Fibroblast of lung (primary cell): ENCODE data around the gene COL9A2. TPM values are rescaled to one million over a fixed set of nuclear protein-coding genes. Genes with fewer than 3 reads are reported as not detected.

Experiments
- DNase-seq, 2 donors: peaks; one replicate each; pipeline versions ENCODE4 v3.0.0 to v3.0.0-alpha.2; 2010; ENCODE audit warnings: low read depth in 2 of 2
- H2AFZ ChIP-seq: 2 replicates; pipeline ENCODE4 v1.5.1; 2012; ENCODE audit warnings: low read length, control low read depth, inconsistent platforms
- H3K27ac ChIP-seq: 2 replicates; pipeline ENCODE4 v1.5.1; 2011; ENCODE audit warnings: low read length, control low read depth; ENCODE audit not compliant: insufficient read depth
- H3K27me3 ChIP-seq: 2 replicates; pipeline ENCODE4 v1.5.1; 2011; ENCODE audit warnings: mild to moderate bottlenecking, low read length; ENCODE audit not compliant: control insufficient read depth, insufficient read depth
- H3K36me3 ChIP-seq: 2 replicates; pipeline ENCODE4 v1.5.1; 2011; ENCODE audit warnings: low read length; ENCODE audit not compliant: control insufficient read depth, insufficient read depth
- H3K4me1 ChIP-seq: 2 replicates; pipeline ENCODE4 v1.5.1; 2011; ENCODE audit warnings: low read length; ENCODE audit not compliant: control insufficient read depth, insufficient read depth; ENCODE audit errors: extremely low read depth
- H3K4me2 ChIP-seq: 2 replicates; pipeline ENCODE4 v1.5.1; 2011; ENCODE audit warnings: low read length, control low read depth; ENCODE audit not compliant: insufficient read depth; ENCODE audit errors: extremely low read depth
- H3K4me3 ChIP-seq, 4 experiments: fragments of 200-600 bp in 1 of 4; sonication (generic) in 1 of 4; replicated peaks in 1 of 4; 2 replicates each; pipeline ENCODE4 v1.5.1; 2011 to 2016; ENCODE audit warnings: low read length in 4 of 4, low read depth in 3 of 4, mild to moderate bottlenecking in 3 of 4, control low read depth in 2 of 4, inconsistent platforms in 1 of 4, mixed read lengths in 1 of 4; ENCODE audit not compliant: insufficient read depth in 1 of 4; ENCODE audit errors: control extremely low read depth in 1 of 4
- H3K79me2 ChIP-seq: 2 replicates; pipeline ENCODE4 v1.5.1; 2012; ENCODE audit warnings: mild to moderate bottlenecking, low read length, inconsistent platforms; ENCODE audit not compliant: control insufficient read depth, insufficient read depth
- H3K9ac ChIP-seq: 2 replicates; pipeline ENCODE4 v1.5.1; 2011; ENCODE audit warnings: mild to moderate bottlenecking, low read length, control low read depth; ENCODE audit not compliant: insufficient read depth
- H3K9me3 ChIP-seq: 2 replicates; pipeline ENCODE4 v1.5.1; 2012; ENCODE audit warnings: low read depth, low read length; ENCODE audit not compliant: control insufficient read depth, insufficient read depth
- H4K20me1 ChIP-seq: 2 replicates; pipeline ENCODE4 v1.5.1; 2011; ENCODE audit warnings: low read length; ENCODE audit not compliant: control insufficient read depth, insufficient read depth; ENCODE audit errors: extremely low read depth
- EZH2 ChIP-seq: IDR thresholded peaks from 2 replicates; pipeline ENCODE4 v1.5.1; 2012; ENCODE audit warnings: low read length, control low read depth, mild to moderate bottlenecking; ENCODE audit errors: missing control alignments
- polyA plus RNA-seq, 2 donors: library from polyadenylated mRNA; depleted of rRNA in 1 of 2; stranded (reverse) in 1 of 2; unstranded in 1 of 2; fragments of >200 nt; gene quantifications; 2 replicates each; pipeline ENCODE4 v1.2.1, GENCODE V29; 2011 to 2012; ENCODE audit warnings: missing spikeins in 1 of 2
- total RNA-seq: library from RNA; depleted of rRNA; stranded (reverse); fragments of >200 nt; gene quantifications from 2 replicates; pipeline ENCODE4 v1.2.1, GENCODE V29; 2014
- TF ChIP-seq, protein P1 (sequence below), 2 donors: IDR thresholded peaks in 1 of 2; conservative IDR thresholded peaks in 1 of 2; 1 replicate in 1 of 2; 2 replicates in 1 of 2; pipeline ENCODE4 v1.5.1; 2011 to 2012; ENCODE audit warnings: low read length in 2 of 2, control low read depth in 1 of 2, inconsistent platforms in 1 of 2, low read depth in 1 of 2, mild to moderate bottlenecking in 1 of 2

COL9A2 gene
- total and polyA plus RNA-seq, 2 donors (not counting 1 experiment from before 2014, with no cell fraction given), result 1.3 to 2.8 TPM

DNA sequence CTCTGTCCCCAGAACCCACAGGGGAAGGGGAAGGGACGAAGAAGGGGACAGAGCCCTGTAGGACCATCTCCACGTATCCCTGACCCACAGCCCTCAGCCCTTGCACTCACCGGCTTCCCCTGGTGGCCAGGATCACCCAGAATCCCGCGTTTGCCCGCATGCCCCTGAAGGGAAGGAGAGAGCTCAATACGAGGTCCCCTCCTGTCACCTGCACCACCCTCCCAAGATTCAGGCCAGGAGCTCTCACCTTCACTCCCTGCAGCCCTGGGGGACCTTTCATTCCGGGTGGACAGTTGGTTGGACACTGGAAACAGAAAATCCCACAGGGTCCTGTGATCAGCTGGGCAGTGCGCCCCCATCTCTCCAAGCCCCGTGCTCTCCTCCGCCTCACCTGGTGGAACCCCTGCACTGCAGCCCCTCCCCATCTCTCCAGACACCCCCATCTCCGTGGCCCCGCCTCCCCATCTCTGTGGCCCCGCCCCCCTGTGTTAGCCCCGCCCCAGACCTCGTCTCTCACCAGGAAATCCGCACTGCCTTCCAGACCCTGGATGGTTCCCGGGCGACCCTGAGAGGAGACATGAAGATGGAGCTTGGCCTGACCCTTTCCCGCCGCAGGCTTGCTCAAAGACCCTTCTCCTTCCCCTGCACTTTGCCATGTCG lies 6.0 kb downstream of the COL9A2 start:
- TF ChIP-seq EZH2, result no peak
- TF ChIP-seq, protein P1, sequence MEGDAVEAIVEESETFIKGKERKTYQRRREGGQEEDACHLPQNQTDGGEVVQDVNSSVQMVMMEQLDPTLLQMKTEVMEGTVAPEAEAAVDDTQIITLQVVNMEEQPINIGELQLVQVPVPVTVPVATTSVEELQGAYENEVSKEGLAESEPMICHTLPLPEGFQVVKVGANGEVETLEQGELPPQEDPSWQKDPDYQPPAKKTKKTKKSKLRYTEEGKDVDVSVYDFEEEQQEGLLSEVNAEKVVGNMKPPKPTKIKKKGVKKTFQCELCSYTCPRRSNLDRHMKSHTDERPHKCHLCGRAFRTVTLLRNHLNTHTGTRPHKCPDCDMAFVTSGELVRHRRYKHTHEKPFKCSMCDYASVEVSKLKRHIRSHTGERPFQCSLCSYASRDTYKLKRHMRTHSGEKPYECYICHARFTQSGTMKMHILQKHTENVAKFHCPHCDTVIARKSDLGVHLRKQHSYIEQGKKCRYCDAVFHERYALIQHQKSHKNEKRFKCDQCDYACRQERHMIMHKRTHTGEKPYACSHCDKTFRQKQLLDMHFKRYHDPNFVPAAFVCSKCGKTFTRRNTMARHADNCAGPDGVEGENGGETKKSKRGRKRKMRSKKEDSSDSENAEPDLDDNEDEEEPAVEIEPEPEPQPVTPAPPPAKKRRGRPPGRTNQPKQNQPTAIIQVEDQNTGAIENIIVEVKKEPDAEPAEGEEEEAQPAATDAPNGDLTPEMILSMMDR (conservative IDR thresholded peaks at IDR 0.05 in 1 of 2, IDR thresholded peaks at IDR 0.05 in 1 of 2; ENCODE audit: low read depth in 1 of 2, low read length in 2 of 2), result no peak
- no peak for DNase-seq
- no peak overlapping the region for H3K27ac ChIP-seq
- no peaks in the 10 kb centered on the region for H3K36me3 ChIP-seq
- H4K20me1 ChIP-seq, result no peaks in the 10 kb centered on the region
- no peak overlapping the region for H3K4me3 ChIP-seq
- H3K79me2 ChIP-seq, result no peaks in the 10 kb centered on the region
- H3K9me3 ChIP-seq, result no peaks in the 10 kb centered on the region
- H2AFZ ChIP-seq, result no peak overlapping the region
- H3K4me2 ChIP-seq, result no peak overlapping the region
- H3K9ac ChIP-seq, result no peak overlapping the region
- peaks cover 7% of the 10 kb centered on the region for H3K27me3 ChIP-seq
- peaks cover 4% of the 10 kb centered on the region for H3K4me1 ChIP-seq

DNA sequence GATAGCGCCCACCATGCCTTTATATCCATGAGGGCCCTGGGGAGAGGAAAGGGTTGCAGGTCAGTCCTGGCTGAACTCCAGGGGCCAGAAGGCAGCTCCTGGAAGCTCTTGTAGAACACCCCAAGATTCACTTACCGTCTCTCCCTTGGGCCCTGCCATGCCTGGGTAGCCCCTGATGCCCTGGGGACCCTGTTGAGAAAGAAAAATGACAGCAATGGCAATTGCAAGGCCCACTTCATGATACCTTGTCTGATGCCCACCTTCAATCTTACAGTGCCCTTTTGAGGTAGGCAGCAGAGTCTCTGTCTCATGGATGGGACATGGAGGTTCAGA lies 7.0 kb downstream of the COL9A2 start:
- Histone ChIP-seq H3K36me3 (no peaks in the 10 kb centered on the region), H3K79me2 (no peaks in the 10 kb centered on the region), H3K27me3 (no peaks in the 10 kb centered on the region), H3K27ac (no peak overlapping the region), H3K9me3 (no peaks in the 10 kb centered on the region), H3K4me1 (peaks cover 4% of the 10 kb centered on the region), H4K20me1 (no peaks in the 10 kb centered on the region), H2AFZ (no peak overlapping the region), H3K4me2 (no peak overlapping the region), H3K9ac (no peak overlapping the region), H3K4me3 (no peak overlapping the region)
- TF ChIP-seq, protein P1 (conservative IDR thresholded peaks at IDR 0.05 in 1 of 2, IDR thresholded peaks at IDR 0.05 in 1 of 2; ENCODE audit: low read depth in 1 of 2, low read length in 2 of 2), result no peak
- no peak for TF ChIP-seq EZH2
- DNase-seq, result no peak

DNA sequence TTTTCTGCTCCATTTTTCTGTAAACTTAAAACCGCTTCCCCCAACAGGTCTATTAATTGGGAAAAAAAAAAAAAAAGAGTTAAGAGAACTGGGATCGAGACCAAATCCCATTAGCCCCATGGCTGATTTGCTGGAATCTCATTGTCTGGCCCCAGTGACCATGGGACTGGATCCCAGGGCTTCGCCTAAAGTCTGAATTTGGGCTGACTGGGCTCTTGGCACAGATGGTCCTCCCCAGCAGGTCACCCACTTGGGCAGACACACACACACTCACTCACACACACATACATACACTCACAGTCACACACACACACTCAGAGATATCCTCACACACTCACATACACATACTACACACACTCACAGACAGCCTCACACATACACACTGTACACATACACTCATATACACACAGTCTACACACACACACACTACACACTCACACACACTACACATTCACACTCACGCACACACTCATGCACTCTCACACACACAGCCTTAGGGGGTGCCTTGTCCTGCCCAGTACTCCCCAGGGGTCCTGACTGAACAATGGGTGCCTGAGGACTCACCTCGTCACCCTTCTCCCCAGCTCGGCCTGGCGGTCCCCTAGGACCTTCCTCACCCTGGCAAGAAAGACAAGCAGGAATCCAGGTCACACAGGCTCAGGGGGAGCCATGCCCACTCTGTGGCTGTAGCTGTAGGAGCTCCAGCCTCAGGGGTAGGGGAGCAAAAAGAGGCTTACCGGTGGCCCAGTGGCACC lies 7.5 kb downstream of the COL9A2 start:
- Histone ChIP-seq H3K4me3 (no peak overlapping the region), H3K36me3 (no peaks in the 10 kb centered on the region), H3K27me3 (no peaks in the 10 kb centered on the region), H4K20me1 (no peaks in the 10 kb centered on the region), H3K9me3 (no peaks in the 10 kb centered on the region), H3K9ac (no peak overlapping the region), H2AFZ (no peak overlapping the region), H3K4me1 (peaks cover under 1% of the 10 kb centered on the region), H3K79me2 (no peaks in the 10 kb centered on the region), H3K4me2 (no peak overlapping the region), H3K27ac (no peak overlapping the region)
- DNase-seq, result peak in 1 of 2 donors; percentile 78
- TF ChIP-seq, protein P1 (conservative IDR thresholded peaks at IDR 0.05 in 1 of 2, IDR thresholded peaks at IDR 0.05 in 1 of 2; ENCODE audit: low read depth in 1 of 2, low read length in 2 of 2), result no peak
- no peak for TF ChIP-seq EZH2
